ENCODE results near the gene PPHLN1. TPM values are rescaled to one million over a fixed set of nuclear protein-coding genes. Genes with fewer than 3 reads are reported as not detected.
"Not testable (repeated sequence)": the region's sequence is repeated elsewhere in the genome, so short reads cannot be mapped to it uniquely, and the experiment has no call there.

PPHLN1 gene
- total RNA-seq, 1 donor from 2014 or later, result 50.3 TPM

- Mint-ChIP-seq H3K4me1 (ENCODE audit: unreplicated experiment) (peaks cover 20% of the 10 kb centered on the region), H3K27me3 (ENCODE audit: unreplicated experiment) (peaks cover 1% of the 10 kb centered on the region), H3K9me3 (ENCODE audit: unreplicated experiment) (no peaks in the 10 kb centered on the region), H3K27ac (ENCODE audit: unreplicated experiment) (peak overlapping the region; percentile 78), H3K36me3 (ENCODE audit: low read depth, unreplicated experiment) (no peaks in the 10 kb centered on the region), H3K4me3 (ENCODE audit: unreplicated experiment) (no peak overlapping the region)
- no peak for DNase-seq (ENCODE audit: low spot score)
- no peak for TF ChIP-seq CTCF (IDR thresholded peaks at IDR 0.05; ENCODE audit: unreplicated experiment)
These were observed 56.2 kb downstream of the PPHLN1 start for GRCh38 chr12:42382013-42382696.

GRCh38 chr12:42385326-42385841, 59.4 kb downstream of the PPHLN1 start:
- Mint-ChIP-seq H3K36me3 (ENCODE audit: low read depth, unreplicated experiment) (peaks cover 4% of the 10 kb centered on the region), H3K27ac (ENCODE audit: unreplicated experiment) (no peak overlapping the region), H3K27me3 (ENCODE audit: unreplicated experiment) (peaks cover 2% of the 10 kb centered on the region), H3K9me3 (ENCODE audit: unreplicated experiment) (no peaks in the 10 kb centered on the region), H3K4me1 (ENCODE audit: unreplicated experiment) (peaks cover 18% of the 10 kb centered on the region), H3K4me3 (ENCODE audit: unreplicated experiment) (no peak overlapping the region)
- no peak for TF ChIP-seq CTCF (IDR thresholded peaks at IDR 0.05; ENCODE audit: unreplicated experiment)
- no peak for DNase-seq (ENCODE audit: low spot score)

GRCh38 chr12:42386308-42386707, 60.3 kb downstream of the PPHLN1 start:
- H3K4me1 Mint-ChIP-seq (ENCODE audit: unreplicated experiment), result peaks cover 18% of the 10 kb centered on the region
- H3K36me3 Mint-ChIP-seq (ENCODE audit: low read depth, unreplicated experiment), result peaks cover 4% of the 10 kb centered on the region
- TF ChIP-seq CTCF (IDR thresholded peaks at IDR 0.05; ENCODE audit: unreplicated experiment), result no peak
- no peak overlapping the region for H3K4me3 Mint-ChIP-seq (ENCODE audit: unreplicated experiment)
- DNase-seq (ENCODE audit: low spot score), result no peak
- no peaks in the 10 kb centered on the region for H3K9me3 Mint-ChIP-seq (ENCODE audit: unreplicated experiment)
- H3K27me3 Mint-ChIP-seq (ENCODE audit: unreplicated experiment), result peaks cover 2% of the 10 kb centered on the region
- H3K27ac Mint-ChIP-seq (ENCODE audit: unreplicated experiment), result no peak overlapping the region

GRCh38 chr12:42388086-42388485, 62.1 kb downstream of the PPHLN1 start:
- H3K4me1 Mint-ChIP-seq (ENCODE audit: unreplicated experiment); H3K27me3 Mint-ChIP-seq (ENCODE audit: unreplicated experiment); H3K9me3 Mint-ChIP-seq (ENCODE audit: unreplicated experiment); H3K27ac Mint-ChIP-seq (ENCODE audit: unreplicated experiment); H3K36me3 Mint-ChIP-seq (ENCODE audit: low read depth, unreplicated experiment); DNase-seq (ENCODE audit: low spot score); H3K4me3 Mint-ChIP-seq (ENCODE audit: unreplicated experiment): not testable (repeated sequence)

GRCh38 chr12:42394429-42394828, 68.5 kb downstream of the PPHLN1 start:
- no peak for TF ChIP-seq CTCF (IDR thresholded peaks at IDR 0.05; ENCODE audit: unreplicated experiment)
- Mint-ChIP-seq H3K4me3 (ENCODE audit: unreplicated experiment) (no peak overlapping the region), H3K9me3 (ENCODE audit: unreplicated experiment) (no peaks in the 10 kb centered on the region), H3K36me3 (ENCODE audit: low read depth, unreplicated experiment) (no peaks in the 10 kb centered on the region), H3K4me1 (ENCODE audit: unreplicated experiment) (no peaks in the 10 kb centered on the region), H3K27ac (ENCODE audit: unreplicated experiment) (no peak overlapping the region), H3K27me3 (ENCODE audit: unreplicated experiment) (peaks cover 3% of the 10 kb centered on the region)
- no peak for DNase-seq (ENCODE audit: low spot score)

All from endothelial cell (in vitro differentiated cells).